K562 (cell line): ENCODE results near the gene TTLL12. TPM values are rescaled to one million over a fixed set of nuclear protein-coding genes. Genes with fewer than 3 reads are reported as not detected.

Experiments
- ARHGAP35 ChIP-seq: fragments of 450-650 bp; IDR thresholded peaks from 2 replicates; pipeline ENCODE4 v1.6.1; 2018; ENCODE audit not compliant: partially characterized antibody
- BRD4 ChIP-seq: fragments of 200-600 bp; sonication (generic); IDR thresholded peaks from 2 replicates; pipeline ENCODE4 v1.6.1; 2017; ENCODE audit warnings: inconsistent platforms
- E2F3 ChIP-seq: fragments of 250-450 bp; sonication (Bioruptor Pico); IDR thresholded peaks from 2 replicates; pipeline ENCODE4 v1.4.0; 2020; ENCODE audit warnings: mild to moderate bottlenecking
- ELF2 ChIP-seq: fragments of 250-450 bp; sonication (Bioruptor Pico); IDR thresholded peaks from 2 replicates; pipeline ENCODE4 v1.5.0; 2021; ENCODE audit warnings: mild to moderate bottlenecking
- ETS1 ChIP-seq: conservative IDR thresholded peaks from 2 replicates; pipeline ENCODE4 v1.6.1; 2011; ENCODE audit warnings: low read depth, mild to moderate bottlenecking, low read length; ENCODE audit not compliant: control insufficient read depth
- FIP1L1 ChIP-seq: fragments of 200-400 bp; formaldehyde crosslinking; IDR thresholded peaks from 2 replicates; pipeline ENCODE4 v1.6.1; 2018; ENCODE audit warnings: mild to moderate bottlenecking, low read depth, low read length; ENCODE audit not compliant: poor library complexity, severe bottlenecking
- FOXK2 ChIP-seq, 2 experiments: fragments of 450-650 bp; IDR thresholded peaks in 1 of 2; conservative IDR thresholded peaks in 1 of 2; 2 replicates each; pipeline ENCODE4 v1.6.1; 2016; ENCODE audit warnings: low read depth in 2 of 2, mild to moderate bottlenecking in 1 of 2
- FOXP1 ChIP-seq: sonication (generic); formaldehyde crosslinking; IDR thresholded peaks from 2 replicates; pipeline ENCODE4 v1.8.0; 2022; ENCODE audit warnings: mild to moderate bottlenecking, missing genetic modification reagents
- FOXP4 ChIP-seq: sonication (generic); formaldehyde crosslinking; IDR thresholded peaks from 2 replicates; pipeline ENCODE4 v1.8.0; 2022; ENCODE audit warnings: mild to moderate bottlenecking, missing genetic modification reagents, borderline replicate concordance
- GTF2B ChIP-seq: IDR thresholded peaks from 2 replicates; pipeline ENCODE4 v1.6.1; 2011; ENCODE audit not compliant: insufficient read length; ENCODE audit errors: extremely low read depth
- HDGF ChIP-seq: fragments of 450-650 bp; IDR thresholded peaks from 2 replicates; pipeline ENCODE4 v1.6.1; 2016
- IRF1 ChIP-seq: sonication (generic); formaldehyde crosslinking; IDR thresholded peaks from 2 replicates; pipeline ENCODE4 v1.8.0; 2022; ENCODE audit warnings: missing genetic modification reagents, mild to moderate bottlenecking, borderline replicate concordance
- JUND ChIP-seq, 2 experiments: IDR thresholded peaks; 2 replicates in 1 of 2; 3 replicates in 1 of 2; pipeline ENCODE4 v1.6.1; 2011; ENCODE audit warnings: borderline replicate concordance in 2 of 2, low read depth in 2 of 2, low read length in 2 of 2, improper control_type of control experiment in 1 of 2, missing biosample characterization in 1 of 2, missing genetic modification characterization in 1 of 2, missing genetic modification reagents in 1 of 2
- MCM2 ChIP-seq: fragments of 450-650 bp; IDR thresholded peaks from 2 replicates; pipeline ENCODE4 v1.6.1; 2017; ENCODE audit warnings: low read depth, mild to moderate bottlenecking
- NR2C1 ChIP-seq, 2 experiments: fragments of 450-650 bp; IDR thresholded peaks; 2 replicates each; pipeline ENCODE4 v1.6.1; 2017; ENCODE audit warnings: mild to moderate bottlenecking in 2 of 2, antibody characterized with exemption in 1 of 2, inconsistent platforms in 1 of 2, missing compliant biosample characterization in 1 of 2, missing genetic modification characterization in 1 of 2
- PHB2 ChIP-seq: fragments of 450-650 bp; IDR thresholded peaks from 2 replicates; pipeline ENCODE4 v1.6.1; 2017; ENCODE audit warnings: low read depth
- RCOR1 ChIP-seq, 2 experiments: IDR thresholded peaks; 2 replicates each; pipeline ENCODE4 v1.6.1; 2012; ENCODE audit warnings: low read depth in 2 of 2, low read length in 2 of 2, borderline replicate concordance in 1 of 2, improper control_type of control experiment in 1 of 2
- SNRNP70 ChIP-seq: fragments of 200-400 bp; formaldehyde crosslinking; optimal IDR thresholded peaks from 2 replicates; pipeline ENCODE3; 2017; ENCODE audit warnings: low read depth, low read length
- STAT5A ChIP-seq: IDR thresholded peaks from 2 replicates; pipeline ENCODE4 v1.6.1; 2012; ENCODE audit warnings: low read length, inconsistent platforms, borderline replicate concordance
- TAF15 ChIP-seq: fragments of 200-400 bp; formaldehyde crosslinking; IDR thresholded peaks from 2 replicates; pipeline ENCODE4 v1.6.1; 2017; ENCODE audit warnings: mild to moderate bottlenecking, low read depth, low read length, moderate library complexity
- ZFP30 ChIP-seq: fragments of 250-450 bp; sonication (Bioruptor Pico); IDR thresholded peaks from 2 replicates; pipeline ENCODE4 v1.8.0; 2022; ENCODE audit warnings: moderate library complexity, mild to moderate bottlenecking, inconsistent platforms, borderline replicate concordance
- ZZZ3 ChIP-seq: fragments of 450-650 bp; IDR thresholded peaks from 2 replicates; pipeline ENCODE4 v1.6.1; 2016; ENCODE audit warnings: antibody characterized with exemption, mild to moderate bottlenecking, moderate library complexity
- polyA plus RNA-seq, 8 experiments: library from polyadenylated mRNA; depleted of rRNA in 4 of 8; stranded (reverse) in 5 of 8; unstranded in 3 of 8; fragments of >200 nt; fragmentation: Nextera tagmentation in 2 of 8; fragmentation: Illumina TruSeq in 1 of 8; extraction: Ambion mirVana in 2 of 8; extraction: Trizol in 1 of 8; gene quantifications; 2 replicates each; pipeline versions ENCODE4 v1.2.1 to v1.2.3, GENCODE V29; 2011 to 2014; ENCODE audit warnings: inconsistent platforms in 1 of 8, missing spikeins in 1 of 8
- total RNA-seq, 7 experiments: library from RNA; depleted of rRNA in 6 of 7; stranded (reverse); fragments of >200 nt in 6 of 7; fragmentation: Illumina TruSeq in 2 of 7; extraction: Trizol in 2 of 7; gene quantifications; 2 replicates each; pipeline versions ENCODE4 v1.2.1 to v1.2.3, GENCODE V29; 2011 to 2021; ENCODE audit warnings: low replicate concordance in 1 of 7

Gene TTLL12
- total and polyA plus RNA-seq, 9 of the 15 experiments (the other 6 are each of a cell fraction or from before 2014, with no cell fraction given), result 1.3 to 128 (median 43.0) TPM

- TF ChIP-seq FOXP4 (CRISPR knock-in tag) (no peak), NR2C1 (IDR thresholded peaks at IDR 0.05) (peak; percentile 29; the same call in 1 of the 2 replicates), NR2C1 (tag; IDR thresholded peaks at IDR 0.05) (peak; percentile 61), PHB2 (peak; percentile 75), ARHGAP35 (no peak), SNRNP70 (no peak), MCM2 (no peak), FIP1L1 (no peak), E2F3 (CRISPR knock-in tag) (no peak), ZFP30 (CRISPR knock-in tag) (no peak), IRF1 (CRISPR knock-in tag) (no peak), FOXK2 (conservative IDR thresholded peaks at IDR 0.05 in 1 of 2, IDR thresholded peaks at IDR 0.05 in 1 of 2; ENCODE audit: low read depth in 2 of 2) (peak in 1 of 2 experiments; percentile 46; a peak in 1 of 4 replicates), GTF2B (no peak), ELF2 (CRISPR knock-in tag) (no peak), JUND (IDR thresholded peaks at IDR 0.05; ENCODE audit: borderline replicate concordance, low read depth, low read length) (peak; percentile 73; the same call in 1 of the 2 replicates), JUND (tag; IDR thresholded peaks at IDR 0.05; ENCODE audit: borderline replicate concordance, low read depth, low read length) (peak; percentile 61; the same call in 2 of the 3 replicates), FOXP1 (CRISPR knock-in tag) (0 out of 2 replicates have a peak, but pooled peaks have one; percentile 55), HDGF (no peak), TAF15 (no peak), STAT5A (peak; percentile 64; the same call in 1 of the 2 replicates), BRD4 (no peak), ZZZ3 (no peak), ETS1 (peak; percentile 65; the same call in 1 of the 2 replicates), RCOR1 (IDR thresholded peaks at IDR 0.05; ENCODE audit: borderline replicate concordance in 1 of 2, low read depth in 2 of 2, low read length in 2 of 2) (peak in 1 of 2 experiments; percentile 55; a peak in 1 of 4 replicates)
Measured at GRCh38 chr22:43183496-43184277, 3.2 kb downstream of the TTLL12 start (continued).
